ENCODE results near the gene SMC5. TPM values are rescaled to one million over a fixed set of nuclear protein-coding genes. Genes with fewer than 3 reads are reported as not detected.
"Not testable (repeated sequence)": the region's sequence is repeated elsewhere in the genome, so short reads cannot be mapped to it uniquely, and the experiment has no call there.

Gene SMC5
- total RNA-seq, 1 donor from 2014 or later, result 23.5 TPM

DNA sequence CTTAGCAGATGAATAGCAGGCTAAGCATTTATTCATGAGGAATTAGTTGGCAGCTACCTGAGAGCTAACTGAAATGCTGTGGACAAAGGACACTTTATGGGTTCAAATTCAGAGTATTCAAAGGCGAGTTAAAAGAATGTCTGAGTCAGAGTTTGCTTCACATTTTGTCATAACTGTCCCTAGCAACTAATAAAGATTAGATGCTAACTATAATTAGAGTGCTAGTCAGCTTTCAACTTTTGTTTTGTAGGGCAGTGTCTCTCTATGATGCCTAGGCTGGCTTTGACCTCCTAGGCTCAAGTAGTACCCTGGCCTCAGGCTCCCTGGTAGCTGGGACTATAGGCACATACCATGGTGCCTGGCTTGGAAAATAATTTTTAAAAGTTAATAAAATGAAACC lies 4.6 kb downstream of the SMC5 start:
- peak; percentile 72 for DNase-seq (ENCODE audit: low read depth)

DNA sequence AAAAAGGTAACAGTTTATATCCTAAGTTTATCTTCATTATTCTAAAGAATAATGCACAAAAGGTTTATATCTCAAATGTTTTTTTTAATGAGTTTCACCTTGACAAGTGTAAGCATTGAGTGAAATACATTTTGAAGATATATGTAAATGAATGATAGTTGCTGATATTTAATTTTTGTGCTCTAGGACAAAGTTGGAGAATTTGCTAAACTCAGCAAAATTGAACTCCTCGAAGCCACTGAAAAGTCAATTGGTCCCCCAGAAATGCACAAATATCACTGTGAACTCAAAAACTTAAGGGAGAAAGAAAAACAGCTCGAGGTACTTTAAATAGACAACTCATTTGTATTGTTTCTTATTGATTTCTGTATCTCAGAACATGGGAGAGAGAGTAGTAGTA lies 19.5 kb downstream of the SMC5 start:
- no peak for DNase-seq (ENCODE audit: low read depth)

DNA sequence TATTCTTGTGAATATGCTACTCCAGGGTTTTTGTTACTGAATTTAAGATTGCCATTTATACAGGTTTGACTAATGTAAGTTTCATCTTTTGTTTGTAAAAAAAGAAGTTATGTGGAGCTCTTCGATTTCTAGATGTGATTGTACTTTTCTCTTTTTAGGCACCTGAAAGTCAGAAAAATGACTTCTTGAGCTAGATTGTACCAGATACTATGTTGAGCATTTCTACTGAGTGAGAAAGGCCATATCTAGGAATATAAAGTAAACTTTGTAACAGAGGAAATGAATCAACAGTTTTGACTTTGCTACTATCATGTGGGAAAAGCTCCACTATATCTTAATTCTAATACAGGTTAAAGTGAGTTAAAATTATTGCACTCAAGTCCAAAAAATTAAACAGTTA lies 25.1 kb downstream of the SMC5 start:
- DNase-seq (ENCODE audit: low read depth), result no peak

DNA sequence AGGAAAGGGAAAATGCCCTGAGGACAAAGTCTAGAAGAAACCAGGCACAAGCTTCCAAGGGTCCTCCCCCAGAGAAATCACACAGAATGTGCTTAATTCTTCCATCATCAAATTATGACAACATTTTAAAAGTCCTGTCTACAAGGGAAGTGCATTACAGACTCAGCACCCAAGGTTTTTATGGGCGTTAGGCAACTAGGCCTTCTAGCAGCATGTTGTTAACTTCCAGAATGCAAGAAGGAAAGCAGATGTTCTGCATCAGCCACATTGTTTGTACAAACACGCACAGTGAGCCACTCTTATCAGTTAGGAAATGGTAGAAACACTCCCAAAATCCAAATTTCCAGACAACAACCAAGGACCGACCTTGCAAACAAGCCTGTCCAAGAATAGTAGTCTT lies 26.5 kb downstream of the SMC5 start:
- DNase-seq (ENCODE audit: low read depth), result no peak

DNA sequence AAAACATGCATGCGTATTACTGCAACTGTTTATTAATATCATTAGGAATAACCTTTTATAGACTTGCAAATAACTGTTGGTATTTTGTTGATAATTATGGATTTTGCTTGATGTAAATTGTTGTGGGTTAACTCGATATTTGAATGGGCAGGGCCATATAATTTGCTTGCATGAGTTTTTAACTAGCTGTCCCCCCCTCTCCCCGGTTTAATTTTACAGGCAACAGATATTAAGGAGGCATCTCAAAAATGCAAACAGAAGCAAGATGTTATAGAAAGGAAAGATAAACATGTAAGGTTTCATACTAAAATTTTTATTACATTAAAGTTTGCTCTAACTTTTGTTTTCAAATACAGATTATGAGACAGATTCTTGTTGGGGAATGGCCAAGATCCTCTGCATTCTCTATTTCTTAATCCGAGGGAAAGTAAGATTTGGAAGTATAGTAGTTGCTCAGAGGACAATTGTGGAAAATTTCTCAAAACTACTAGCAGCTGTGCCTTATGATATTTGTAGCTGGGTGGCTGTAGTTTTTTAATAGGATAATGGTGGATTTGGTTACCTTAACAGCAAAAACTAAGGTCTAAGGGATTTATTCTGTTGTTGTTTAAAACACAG lies 27.3 kb downstream of the SMC5 start:
- DNase-seq (ENCODE audit: low read depth), result no peak

DNA sequence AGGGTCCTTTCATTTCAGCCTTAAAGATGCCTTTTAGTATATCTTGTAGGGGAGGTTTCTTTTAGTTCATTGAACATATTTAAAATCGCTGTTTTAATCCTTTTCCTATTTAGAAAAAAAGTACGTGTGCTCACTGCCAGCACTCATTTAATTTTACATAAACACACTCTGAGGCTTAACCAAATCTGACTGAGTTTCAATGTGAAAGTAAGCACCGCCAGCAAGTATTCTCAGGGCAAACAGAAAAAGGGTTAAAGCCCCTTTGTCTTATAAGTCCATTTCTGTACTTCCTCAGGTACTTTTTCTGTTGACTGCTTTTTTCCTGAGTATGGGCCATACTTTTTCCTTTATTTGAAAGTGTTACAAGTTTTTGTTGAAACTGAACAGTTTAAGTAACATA lies 31.8 kb downstream of the SMC5 start:
- DNase-seq (ENCODE audit: low read depth), result no peak

DNA sequence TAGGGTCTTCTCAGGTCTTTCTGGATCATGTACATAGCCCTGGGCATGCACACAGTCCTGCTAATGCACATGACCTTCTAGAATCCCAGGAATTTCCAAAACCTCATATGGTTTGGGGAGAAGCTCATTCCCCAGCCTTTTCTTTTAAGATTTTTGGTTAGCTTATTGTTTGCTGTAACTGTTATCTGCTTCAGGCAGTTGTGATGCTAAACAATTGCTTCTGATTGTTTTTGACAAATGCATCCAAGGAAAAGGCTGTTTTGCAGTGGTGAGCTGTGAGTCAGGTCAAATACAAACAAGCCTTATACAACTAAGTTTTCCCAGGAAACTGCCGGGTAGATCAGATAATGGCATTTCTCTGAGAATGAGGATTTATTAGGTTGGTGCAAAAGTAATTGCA lies 32.7 kb downstream of the SMC5 start:
- no peak for DNase-seq (ENCODE audit: low read depth)

DNA sequence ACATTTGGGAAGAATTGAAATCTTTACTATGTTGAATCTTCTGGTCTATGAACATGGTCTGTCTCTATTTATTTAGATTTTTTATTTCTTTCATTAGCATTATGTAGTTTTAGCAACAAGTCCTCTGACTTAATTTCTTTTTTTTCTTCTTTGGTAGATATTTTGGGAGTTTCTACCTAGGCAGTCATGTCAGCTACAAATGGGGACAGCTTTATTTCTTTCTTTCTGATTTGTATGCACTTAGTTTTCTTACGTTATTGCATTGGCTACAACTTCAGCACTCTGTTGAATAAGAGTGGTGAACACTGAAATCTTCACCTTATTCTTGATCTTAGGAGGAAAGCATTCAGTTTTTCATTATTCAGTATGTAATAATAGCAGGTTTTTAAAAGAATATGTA lies 33.5 kb downstream of the SMC5 start:
- no peak for DNase-seq (ENCODE audit: low read depth)

DNA sequence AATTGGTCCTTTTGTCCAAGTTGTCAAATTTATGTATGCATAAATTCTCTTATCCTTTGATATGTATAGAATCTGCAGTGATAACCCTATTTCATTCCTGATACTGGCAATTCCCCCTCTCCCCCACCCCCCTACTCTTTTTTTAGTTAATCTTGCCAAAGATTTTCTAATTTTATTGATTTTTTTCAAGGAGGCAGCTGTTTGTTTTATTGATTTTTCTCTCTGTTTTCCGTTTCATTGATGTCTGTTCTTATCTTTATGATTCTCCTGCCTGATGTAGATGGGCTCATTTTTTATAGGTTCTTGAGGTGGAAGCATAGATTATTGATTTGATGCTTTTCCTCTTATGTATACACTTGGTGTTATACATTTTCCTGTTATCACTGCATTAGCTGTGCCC lies 34.4 kb downstream of the SMC5 start:
- DNase-seq (ENCODE audit: low read depth), result no peak

DNA sequence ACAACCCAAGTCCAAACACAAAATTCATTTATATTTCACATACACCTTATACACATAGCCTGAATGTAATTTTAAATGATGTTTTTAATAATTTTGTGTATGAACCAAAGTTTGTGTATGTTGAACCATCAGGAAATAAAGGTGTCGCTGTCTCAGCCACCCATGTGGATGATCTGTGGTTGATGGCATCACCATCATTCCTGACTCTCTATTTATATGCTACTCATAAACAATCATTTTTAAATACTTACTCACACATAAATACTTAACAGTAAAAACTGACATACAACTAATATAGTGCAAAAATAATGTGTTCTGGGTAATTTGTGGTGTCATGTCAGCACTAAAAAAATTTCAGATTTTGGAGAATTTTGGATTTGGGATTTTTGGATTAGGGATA lies 38.4 kb downstream of the SMC5 start:
- DNase-seq (ENCODE audit: low read depth), result no peak

DNA sequence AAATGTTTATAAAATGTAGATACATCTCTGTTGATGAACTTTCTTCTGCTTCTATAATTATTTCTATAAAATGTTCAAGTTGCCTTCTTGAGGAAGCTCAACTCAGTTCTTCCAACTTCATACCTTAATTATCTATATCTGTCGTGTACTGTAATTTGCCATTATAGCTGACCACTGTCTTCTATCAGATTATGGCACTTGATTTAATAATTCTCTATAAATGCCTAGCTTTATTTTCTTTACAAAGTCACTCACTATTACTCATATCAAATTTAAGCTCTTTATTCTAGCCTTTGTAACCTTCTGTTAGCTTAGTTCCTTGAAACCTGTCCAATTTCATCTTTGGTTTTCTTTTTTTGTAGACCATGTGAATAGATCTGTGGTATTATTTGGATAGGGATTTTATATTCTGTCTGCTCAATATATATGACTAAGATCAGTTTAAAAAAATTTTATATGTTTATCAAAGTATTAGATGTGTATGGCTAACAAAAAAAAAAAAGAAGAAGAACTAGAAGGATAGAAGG lies 39.5 kb downstream of the SMC5 start:
- DNase-seq (ENCODE audit: low read depth), result no peak

DNA sequence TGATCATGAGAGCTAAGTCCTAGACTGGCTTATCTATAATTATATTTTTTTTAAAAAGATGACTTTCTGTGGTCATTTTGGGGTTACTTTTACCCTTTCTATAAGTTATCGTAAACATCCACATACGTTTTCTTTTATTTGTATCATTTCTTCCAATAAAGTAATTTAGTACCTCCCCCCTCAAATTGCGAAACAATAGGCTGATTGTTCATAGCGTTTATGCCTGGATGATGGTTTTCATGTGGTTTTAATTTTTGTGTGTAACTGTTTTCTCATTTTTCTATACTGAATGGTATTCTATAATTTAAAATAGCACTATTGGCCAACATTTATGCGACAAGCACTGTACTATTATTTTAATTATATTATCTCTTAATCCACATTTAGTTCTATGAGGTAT lies 44.5 kb downstream of the SMC5 start:
- no peak for DNase-seq (ENCODE audit: low read depth)

DNA sequence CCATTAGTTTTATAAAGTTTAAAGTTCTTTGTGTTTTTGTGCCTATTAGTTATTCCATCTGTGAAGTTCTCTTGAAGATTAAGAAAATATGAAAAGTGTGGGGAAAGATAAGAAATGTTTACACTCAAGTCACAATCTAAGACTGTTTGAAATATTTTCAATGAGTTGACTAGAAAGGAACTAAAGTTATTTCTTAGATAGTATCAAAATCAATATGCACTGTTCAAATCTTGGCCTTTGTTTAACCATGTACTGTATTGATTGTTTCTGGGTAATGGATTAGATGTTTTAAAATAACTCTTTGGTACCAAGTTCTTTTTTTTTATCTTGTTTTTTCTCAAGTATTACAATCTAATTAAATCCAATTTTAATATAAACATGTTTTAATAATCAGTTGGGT lies 46.0 kb downstream of the SMC5 start:
- no peak for DNase-seq (ENCODE audit: low read depth)

DNA sequence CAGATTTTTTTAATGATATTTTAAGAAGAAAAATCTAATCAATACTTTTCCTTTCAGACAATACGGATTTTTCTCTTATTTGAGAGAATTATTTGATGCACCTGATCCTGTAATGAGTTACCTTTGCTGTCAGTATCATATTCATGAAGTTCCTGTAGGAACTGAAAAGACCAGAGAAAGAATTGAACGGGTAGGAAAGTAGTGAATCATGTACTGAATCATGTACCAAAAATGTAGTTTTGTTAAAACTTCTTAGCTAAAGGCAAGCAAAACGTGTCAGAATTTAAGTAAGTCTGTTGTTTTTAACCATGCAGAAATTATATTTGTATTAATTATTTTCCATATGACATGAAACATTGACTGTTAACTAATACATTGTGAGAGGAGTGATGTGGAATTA lies 56.6 kb downstream of the SMC5 start:
- DNase-seq (ENCODE audit: low read depth), result peak; percentile 23

DNA sequence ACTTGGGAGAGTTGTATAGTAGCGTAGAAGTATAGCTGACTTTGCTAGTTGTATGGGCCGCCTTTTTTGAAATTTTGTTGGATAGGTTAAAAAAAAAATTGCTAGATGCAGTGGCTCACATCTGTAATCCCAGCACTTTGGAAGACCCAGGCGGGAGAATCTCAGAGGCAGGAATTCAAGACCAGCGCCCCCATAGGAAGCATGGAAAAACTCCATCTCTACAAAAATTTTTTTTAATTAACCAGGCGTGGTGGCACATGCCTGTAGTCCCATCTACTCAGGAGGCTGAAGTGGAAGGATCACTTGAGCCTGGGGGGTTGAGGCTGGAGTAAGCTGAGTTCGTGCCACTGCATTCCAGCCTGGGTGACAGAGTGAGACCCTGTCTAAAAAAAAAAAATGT lies 59.2 kb downstream of the SMC5 start:
- DNase-seq (ENCODE audit: low read depth), result no peak

DNA sequence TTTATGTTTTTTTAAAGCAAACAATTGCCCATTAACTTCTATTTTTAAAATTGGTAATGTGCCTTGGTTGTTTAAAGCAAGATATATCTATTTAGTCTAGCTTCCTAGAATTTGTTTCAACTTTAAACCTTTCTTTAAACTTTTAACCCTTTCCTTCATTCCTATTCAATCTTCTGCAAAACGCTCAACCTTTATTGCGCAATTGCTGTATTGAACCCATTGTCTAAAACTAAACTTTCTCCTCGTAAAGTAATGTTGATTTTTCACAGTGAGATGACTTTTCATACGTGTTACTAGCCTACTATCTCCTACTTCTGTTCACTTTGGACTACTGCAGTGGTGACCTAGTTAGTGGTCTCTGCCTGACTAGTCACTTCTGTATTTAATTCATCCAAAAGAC lies 63.3 kb downstream of the SMC5 start:
- DNase-seq (ENCODE audit: low read depth), result no peak

DNA sequence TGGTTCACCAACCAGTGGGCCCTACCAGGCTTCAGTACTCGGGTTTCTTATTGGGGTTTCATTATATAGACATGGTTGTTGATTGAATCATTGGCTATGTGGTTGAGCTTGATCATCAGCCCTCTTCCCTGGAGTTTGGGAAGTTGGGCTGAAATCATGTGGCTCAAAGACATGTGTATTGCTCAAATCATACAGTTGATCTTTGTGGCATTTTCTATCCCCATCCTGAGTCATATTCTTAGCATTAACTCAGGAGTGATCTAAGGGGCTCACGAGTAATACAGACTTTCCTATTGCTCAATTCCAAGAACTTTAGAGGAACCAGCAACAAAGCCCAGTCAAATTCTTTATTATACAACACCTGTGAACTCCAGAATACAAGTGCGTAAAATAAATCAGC lies 66.2 kb downstream of the SMC5 start:
- DNase-seq (ENCODE audit: low read depth), result peak; percentile 73

DNA sequence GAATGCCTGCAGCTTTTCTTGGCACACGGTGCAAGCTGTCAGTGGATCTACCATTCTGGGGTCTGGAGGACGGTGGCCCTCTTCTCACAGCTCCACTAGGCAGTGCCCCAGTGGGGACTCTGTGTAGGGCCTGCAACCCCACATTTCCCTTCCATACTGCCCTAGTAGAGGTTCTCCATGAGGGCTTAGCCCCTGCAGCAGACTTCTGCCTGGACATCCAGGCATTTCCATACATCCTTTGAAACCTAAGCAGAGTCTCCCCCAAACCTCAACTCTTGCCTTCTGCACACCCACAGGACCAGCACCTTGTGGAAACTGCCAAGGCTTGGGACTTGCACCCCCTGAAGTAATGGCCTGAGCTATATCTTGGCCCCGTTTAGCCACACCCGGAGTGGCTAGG lies 69.8 kb downstream of the SMC5 start:
- not testable (repeated sequence) for DNase-seq (ENCODE audit: low read depth)

DNA sequence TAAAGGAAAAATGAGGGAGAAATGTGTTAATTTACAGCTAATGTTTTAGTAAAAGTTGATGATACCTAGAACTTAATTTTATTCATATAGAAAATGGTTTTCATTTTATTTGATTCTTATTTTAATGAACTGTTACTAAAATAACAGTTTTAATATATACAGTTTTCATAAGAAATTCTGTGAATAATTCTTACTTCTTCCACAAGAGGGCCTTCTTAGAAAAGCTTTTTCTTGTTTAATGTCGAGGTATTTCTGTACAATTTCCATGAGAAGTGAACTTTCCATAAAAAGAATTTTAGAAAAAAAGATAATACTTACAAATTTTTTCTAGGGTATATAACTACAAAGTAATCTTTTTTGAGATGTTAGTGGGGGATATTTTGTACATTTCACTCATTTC lies 81.8 kb downstream of the SMC5 start:
- DNase-seq (ENCODE audit: low read depth), result peak; percentile 56

DNA sequence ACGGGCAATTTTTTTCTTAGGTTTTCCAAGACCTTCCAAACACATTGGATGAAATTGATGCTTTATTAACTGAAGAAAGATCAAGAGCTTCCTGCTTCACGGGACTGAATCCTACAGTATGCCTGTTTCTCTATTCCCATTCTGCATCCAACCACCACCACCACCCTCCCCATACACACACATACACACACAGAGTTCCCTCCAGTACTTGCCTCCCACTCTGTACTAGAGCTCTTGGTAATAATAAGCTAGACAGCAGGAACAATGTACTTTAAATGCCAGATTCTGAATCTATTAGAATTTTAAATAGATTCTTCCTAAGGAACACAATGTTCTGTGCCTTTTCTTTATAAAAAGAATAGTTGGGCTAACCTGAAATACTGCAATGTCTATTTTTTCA lies 88.3 kb downstream of the SMC5 start:
- peak; percentile 86 for DNase-seq (ENCODE audit: low read depth)

DNA sequence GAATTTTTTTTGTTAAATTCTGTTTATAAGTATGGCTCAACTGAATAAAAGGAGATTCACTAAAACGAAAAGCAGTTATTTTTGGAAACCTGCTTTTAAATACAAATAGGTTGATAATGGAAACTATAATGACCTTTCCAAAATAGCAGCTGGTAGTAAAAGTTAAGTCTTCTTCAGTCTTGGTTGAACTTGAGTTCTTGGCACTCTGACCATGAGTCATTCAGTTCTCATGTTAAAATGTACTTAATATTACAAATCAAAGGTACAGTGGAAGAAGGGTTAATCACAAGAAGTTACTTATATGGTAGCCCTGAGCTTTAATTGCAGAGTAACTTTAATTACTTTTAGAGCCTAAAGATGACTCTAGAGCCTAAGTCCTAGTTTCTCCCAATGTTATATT lies 93.6 kb downstream of the SMC5 start:
- DNase-seq (ENCODE audit: low read depth), result peak; percentile 66

DNA sequence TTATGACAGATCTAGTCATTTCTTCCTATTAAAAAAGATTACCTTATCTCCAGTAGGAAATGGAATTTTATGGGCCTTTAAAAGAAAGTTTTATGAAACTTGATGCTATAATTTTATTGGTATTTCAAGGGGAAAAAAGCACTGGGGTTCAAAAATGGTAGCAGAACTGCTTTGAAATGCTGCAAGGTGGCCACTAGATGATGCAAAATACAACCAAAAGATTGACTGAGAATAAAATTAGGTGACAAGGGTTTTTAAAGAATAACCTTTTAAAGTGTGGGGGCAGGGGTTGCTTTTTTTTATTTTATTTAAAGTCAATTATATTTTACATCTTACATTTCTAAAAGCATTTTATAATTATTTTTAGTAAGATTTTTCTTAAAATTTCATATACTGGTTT lies 94.0 kb downstream of the SMC5 start:
- DNase-seq (ENCODE audit: low read depth), result peak; percentile 16

DNA sequence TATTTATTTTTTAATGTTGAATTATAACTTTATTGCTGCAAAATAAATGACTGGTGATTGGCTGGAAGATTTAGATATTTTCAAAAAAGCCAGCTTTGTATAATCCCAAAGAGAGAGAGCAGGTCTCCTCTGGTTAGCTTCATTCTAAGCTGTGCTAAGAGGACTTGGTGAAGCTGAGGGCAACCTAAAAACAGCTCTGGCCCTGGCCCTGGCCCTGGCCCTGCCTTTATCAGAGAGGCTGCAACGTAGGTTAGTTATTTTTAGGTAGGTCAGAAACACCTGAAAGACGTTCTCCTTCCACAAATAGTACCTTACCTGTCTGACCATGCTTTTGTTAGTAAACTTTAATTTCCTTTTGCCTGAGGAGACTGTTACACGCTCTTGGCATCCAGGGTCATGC lies 97.0 kb downstream of the SMC5 start:
- no peak for DNase-seq (ENCODE audit: low read depth)

DNA sequence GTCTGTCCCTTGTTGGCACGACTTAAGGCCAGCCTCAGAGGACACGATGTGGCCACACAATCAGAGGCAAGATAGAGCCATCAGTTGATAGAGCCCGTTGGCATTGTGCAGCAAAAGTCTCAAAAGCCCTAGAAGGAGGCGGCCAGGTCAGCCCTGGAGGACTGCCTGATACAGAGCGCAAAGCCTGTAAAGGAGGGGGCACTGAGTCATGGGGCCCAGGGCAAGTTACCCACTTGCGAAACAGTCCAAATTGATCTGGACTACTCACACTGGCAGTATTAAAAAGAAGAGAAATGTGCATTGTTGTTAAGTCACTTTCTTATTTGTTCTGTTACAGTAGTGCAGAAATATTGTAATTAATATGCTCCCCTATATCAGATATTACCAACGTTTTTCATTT lies 104.2 kb downstream of the SMC5 start:
- DNase-seq (ENCODE audit: low read depth), result peak; percentile 53
